Measurements from ENCODE around the gene LPP. TPM values are rescaled to one million over a fixed set of nuclear protein-coding genes. Genes with fewer than 3 reads are reported as not detected.

The LPP gene
- total and polyA plus RNA-seq, 2 of the 13 experiments (the other 11 are each of a cell fraction or from before 2014, with no cell fraction given): 19.2 to 29.9 TPM

DNA sequence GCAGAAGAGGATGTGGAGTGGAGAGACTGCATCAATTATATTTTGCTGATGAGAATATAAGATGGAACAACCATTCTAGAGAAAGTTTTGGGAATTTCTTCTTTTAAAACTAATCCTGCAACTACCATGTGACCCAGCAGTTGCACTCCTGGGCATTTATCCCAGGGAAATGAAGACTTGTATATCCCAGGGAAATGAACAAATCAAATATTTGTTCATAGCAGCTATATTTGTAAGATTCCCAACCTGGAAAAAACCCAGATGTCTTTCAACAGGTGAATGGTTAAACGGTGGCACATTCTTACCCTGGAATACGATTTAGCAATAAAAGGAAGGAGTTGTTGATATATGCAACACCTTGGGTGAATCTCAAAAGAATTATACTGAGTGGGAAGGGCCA is 632.5 kb downstream of the LPP start:
- DNase-seq (ENCODE audit: low spot score) (no peak), ATAC-seq (no peak), FAIRE-seq (no peak)
- Histone ChIP-seq H3K27ac (ENCODE audit: extremely low read length, insufficient read depth, low read length) (no peak overlapping the region), H3K9ac (ENCODE audit: insufficient read depth, low read depth, low read length) (no peak overlapping the region), H4K20me1 (ENCODE audit: insufficient read depth, low read length) (no peaks in the 10 kb centered on the region), H3K36me3 (replicated peaks in 1 of 2; ENCODE audit: control insufficient read depth in 1 of 2, insufficient read depth in 2 of 2, low read length in 2 of 2) (no peaks in the 10 kb centered on the region), H3K4me1 (ENCODE audit: insufficient read depth, low read length) (peaks cover 11% of the 10 kb centered on the region), H2AFZ (ENCODE audit: low read length) (no peak overlapping the region), H3K27me3 (ENCODE audit: control insufficient read depth in 1 of 2, insufficient read depth in 2 of 2, low read length in 2 of 2) (no peaks in the 10 kb centered on the region), H3K9me3 (ENCODE audit: low read length) (no peaks in the 10 kb centered on the region), H3K4me3 (replicated peaks in 1 of 3; ENCODE audit: insufficient read depth in 1 of 3, low read depth in 2 of 3, low read length in 3 of 3) (no peak overlapping the region), H3K79me2 (ENCODE audit: insufficient read depth, low read length) (no peaks in the 10 kb centered on the region), H3K4me2 (ENCODE audit: low read depth, low read length) (no peak overlapping the region)
- in situ Hi-C loops (cut with HindIII; ENCODE audit: extremely low pct_ligation_motif_present, low pct_unique_long_range_greater_than_20kb): no loop called here
- intact Hi-C loops (cut with micrococcal nuclease; ENCODE audit: unreplicated experiment): no loop called here
- TF ChIP-seq, protein P1, sequence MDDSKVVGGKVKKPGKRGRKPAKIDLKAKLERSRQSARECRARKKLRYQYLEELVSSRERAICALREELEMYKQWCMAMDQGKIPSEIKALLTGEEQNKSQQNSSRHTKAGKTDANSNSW (CRISPR knock-in tag; IDR thresholded peaks at IDR 0.05; ENCODE audit: borderline replicate concordance): no peak
- TF ChIP-seq ZFYVE20 (CRISPR knock-in tag; IDR thresholded peaks at IDR 0.05; ENCODE audit: borderline replicate concordance, low read depth) (no peak), SP1 (IDR thresholded peaks at IDR 0.05) (no peak), SP1 (CRISPR knock-in tag; IDR thresholded peaks at IDR 0.05) (no peak), ZBTB42 (CRISPR knock-in tag; IDR thresholded peaks at IDR 0.05) (no peak), KDM1A (CRISPR knock-in tag; IDR thresholded peaks at IDR 0.05) (no peak)
- TF ChIP-seq, protein P2, sequence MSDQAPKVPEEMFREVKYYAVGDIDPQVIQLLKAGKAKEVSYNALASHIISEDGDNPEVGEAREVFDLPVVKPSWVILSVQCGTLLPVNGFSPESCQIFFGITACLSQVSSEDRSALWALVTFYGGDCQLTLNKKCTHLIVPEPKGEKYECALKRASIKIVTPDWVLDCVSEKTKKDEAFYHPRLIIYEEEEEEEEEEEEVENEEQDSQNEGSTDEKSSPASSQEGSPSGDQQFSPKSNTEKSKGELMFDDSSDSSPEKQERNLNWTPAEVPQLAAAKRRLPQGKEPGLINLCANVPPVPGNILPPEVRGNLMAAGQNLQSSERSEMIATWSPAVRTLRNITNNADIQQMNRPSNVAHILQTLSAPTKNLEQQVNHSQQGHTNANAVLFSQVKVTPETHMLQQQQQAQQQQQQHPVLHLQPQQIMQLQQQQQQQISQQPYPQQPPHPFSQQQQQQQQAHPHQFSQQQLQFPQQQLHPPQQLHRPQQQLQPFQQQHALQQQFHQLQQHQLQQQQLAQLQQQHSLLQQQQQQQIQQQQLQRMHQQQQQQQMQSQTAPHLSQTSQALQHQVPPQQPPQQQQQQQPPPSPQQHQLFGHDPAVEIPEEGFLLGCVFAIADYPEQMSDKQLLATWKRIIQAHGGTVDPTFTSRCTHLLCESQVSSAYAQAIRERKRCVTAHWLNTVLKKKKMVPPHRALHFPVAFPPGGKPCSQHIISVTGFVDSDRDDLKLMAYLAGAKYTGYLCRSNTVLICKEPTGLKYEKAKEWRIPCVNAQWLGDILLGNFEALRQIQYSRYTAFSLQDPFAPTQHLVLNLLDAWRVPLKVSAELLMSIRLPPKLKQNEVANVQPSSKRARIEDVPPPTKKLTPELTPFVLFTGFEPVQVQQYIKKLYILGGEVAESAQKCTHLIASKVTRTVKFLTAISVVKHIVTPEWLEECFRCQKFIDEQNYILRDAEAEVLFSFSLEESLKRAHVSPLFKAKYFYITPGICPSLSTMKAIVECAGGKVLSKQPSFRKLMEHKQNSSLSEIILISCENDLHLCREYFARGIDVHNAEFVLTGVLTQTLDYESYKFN (CRISPR knock-in tag; conservative IDR thresholded peaks at IDR 0.05): no peak
- TF ChIP-seq, protein P3, sequence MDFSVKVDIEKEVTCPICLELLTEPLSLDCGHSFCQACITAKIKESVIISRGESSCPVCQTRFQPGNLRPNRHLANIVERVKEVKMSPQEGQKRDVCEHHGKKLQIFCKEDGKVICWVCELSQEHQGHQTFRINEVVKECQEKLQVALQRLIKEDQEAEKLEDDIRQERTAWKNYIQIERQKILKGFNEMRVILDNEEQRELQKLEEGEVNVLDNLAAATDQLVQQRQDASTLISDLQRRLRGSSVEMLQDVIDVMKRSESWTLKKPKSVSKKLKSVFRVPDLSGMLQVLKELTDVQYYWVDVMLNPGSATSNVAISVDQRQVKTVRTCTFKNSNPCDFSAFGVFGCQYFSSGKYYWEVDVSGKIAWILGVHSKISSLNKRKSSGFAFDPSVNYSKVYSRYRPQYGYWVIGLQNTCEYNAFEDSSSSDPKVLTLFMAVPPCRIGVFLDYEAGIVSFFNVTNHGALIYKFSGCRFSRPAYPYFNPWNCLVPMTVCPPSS (IDR thresholded peaks at IDR 0.05): no peak
- ChIA-PET CTCF (ENCODE audit: low intra/inter-chr PET ratio, low total read pairs) (no interaction called here), POLR2A (no interaction called here)
- no TSS peak for BruUV-seq (replicated peaks)
- 96% methylated on average over 2 of the region's 2 CpGs for WGBS (ENCODE audit: low lambda C conversion rate)
